Heart left ventricle (tissue), 16 donors: Measurements from ENCODE around the gene SNAP47. TPM values are rescaled to one million over a fixed set of nuclear protein-coding genes. Genes with fewer than 3 reads are reported as not detected.

Source experiments
- ATAC-seq, 4 donors: fragments of 200-7000 bp; cut with Tn5 transposase; one replicate each; pipeline ENCODE4 v1.9.1; 2020 to 2022; ENCODE audit warnings: moderate library complexity in 4 of 4, mild to moderate bottlenecking in 3 of 4, moderate number of reproducible peaks in 1 of 4
- DNase-seq, 5 donors: peaks; one replicate each; pipeline ENCODE4 v3.0.0-alpha.2; 2020
- H3K27ac ChIP-seq, 12 donors: fragments of 200-600 bp; sonication (generic) in 4 of 12; one replicate each; pipeline versions ENCODE4 v1.5.0 to v1.8.0; 2016 to 2022; ENCODE audit warnings: mild to moderate bottlenecking in 2 of 12
- H3K27me3 ChIP-seq, 9 donors: fragments of 200-600 bp; sonication (generic) in 2 of 9; one replicate each; pipeline versions ENCODE4 v1.5.1 to v1.8.0; 2016 to 2022; ENCODE audit warnings: mild to moderate bottlenecking in 3 of 9
- H3K36me3 ChIP-seq, 9 donors: fragments of 200-600 bp; sonication (generic) in 2 of 9; one replicate each; pipeline versions ENCODE4 v1.5.0 to v1.8.0; 2018 to 2022; ENCODE audit warnings: mild to moderate bottlenecking in 2 of 9
- H3K4me1 ChIP-seq, 12 donors: fragments of 200-600 bp; sonication (generic) in 4 of 12; one replicate each; pipeline versions ENCODE4 v1.5.0 to v1.8.0; 2016 to 2022; ENCODE audit warnings: mild to moderate bottlenecking in 3 of 12
- H3K4me3 ChIP-seq, 12 donors: fragments of 200-600 bp; sonication (generic) in 4 of 12; one replicate each; pipeline versions ENCODE4 v1.5.0 to v1.8.0; 2017 to 2022; ENCODE audit warnings: mild to moderate bottlenecking in 9 of 12, moderate library complexity in 4 of 12
- H3K9me3 ChIP-seq, 12 donors: fragments of 200-600 bp; sonication (generic) in 4 of 12; one replicate each; pipeline versions ENCODE4 v1.5.0 to v1.8.0; 2016 to 2022; ENCODE audit warnings: mild to moderate bottlenecking in 1 of 12
- POLR2A ChIP-seq, 2 donors: fragments of 450-650 bp; IDR thresholded peaks; one replicate each; pipeline ENCODE4 v1.6.1; 2017; ENCODE audit warnings: antibody characterized with exemption in 2 of 2, mild to moderate bottlenecking in 2 of 2, moderate library complexity in 2 of 2
- WGBS, 4 donors: extraction: QIAGEN DNeasy Blood & Tissue Kit in 2 of 4; methylation state at CpG; one replicate each; pipeline versions ENCODE4 v1.1.5 to v1.1.7; 2013 to 2018; 5-methylcytosine and 5-hydroxymethylcytosine counted together
- intact Hi-C, 10 donors: fragments of 100-400 bp; cut with DNase I; formaldehyde crosslinking; loops; one replicate each; pipeline versions ENCODE4 v1.11.1 to v1.14.2; 2022
- polyA plus RNA-seq, 2 donors: library from polyadenylated mRNA; stranded (reverse); fragments of 200-250 nt; gene quantifications; one replicate each; pipeline ENCODE4 v1.2.3, GENCODE V29; 2013
- total RNA-seq, 9 donors: library from RNA; depleted of rRNA in 2 of 9; stranded (reverse); fragments of >200 nt in 2 of 9; fragmentation: NEBNext Ultra II Directional in 3 of 9; extraction: Animal tissue kit (Norgen Biotek cat#: 25700) in 3 of 9; gene quantifications; one replicate each; pipeline versions ENCODE4 v1.1.0 to v1.2.4, GENCODE V29; 2016 to 2023
- TF ChIP-seq, protein P1 (sequence below), 12 donors: fragments of 200-600 bp; sonication (generic) in 4 of 12; IDR thresholded peaks; one replicate each; pipeline versions ENCODE4 v1.5.0 to v1.8.0; 2018 to 2022; ENCODE audit warnings: antibody characterized with exemption in 12 of 12, mild to moderate bottlenecking in 5 of 12
- donor health status: ischemic (EF 13 %, LVEDD 7.1; RV severe dilation, severe dysfunction).
- donor health status: healthy with polysubstance abuse.
- donor health status: DM: no; HTN: yes; CAD: no.
- donor health status: DM: no; HTN: no; CAD: no.
- donor health status: ischemic (EF 25% LVEDD 6.9; RV normal size, moderate dysfunction).
- donor health status: ischemic (EF 25% LVEDD 5.7; RV mildly dilated, moderate dysfunction).
- donor health status: healthy.
- donor health status: DM: yes; HTN: yes; CAD: no.
- donor health status: ischemic (EF 35%, LVEDD 5.7; RV mildly dilated, moderate dysfunction).
- donor health status: nonischemic (EF 11% LVEDD 7.7; RV severe dilation, severe dysfunction).
- donor health status: DM: yes; HTN: yes; CAD: no.
- donor health status: PGD.
- donor health status: ischemic (EF 29% LVEDD 5.4; RV normal size, mild dysfunction).
- donor health status: nonischemic (EF 23%, LVEDD 6.1; RV moderate dilation, normal function).

The SNAP47 gene
- total and polyA plus RNA-seq, 11 donors: 22.1 to 106 (median 36.7) TPM

DNA sequence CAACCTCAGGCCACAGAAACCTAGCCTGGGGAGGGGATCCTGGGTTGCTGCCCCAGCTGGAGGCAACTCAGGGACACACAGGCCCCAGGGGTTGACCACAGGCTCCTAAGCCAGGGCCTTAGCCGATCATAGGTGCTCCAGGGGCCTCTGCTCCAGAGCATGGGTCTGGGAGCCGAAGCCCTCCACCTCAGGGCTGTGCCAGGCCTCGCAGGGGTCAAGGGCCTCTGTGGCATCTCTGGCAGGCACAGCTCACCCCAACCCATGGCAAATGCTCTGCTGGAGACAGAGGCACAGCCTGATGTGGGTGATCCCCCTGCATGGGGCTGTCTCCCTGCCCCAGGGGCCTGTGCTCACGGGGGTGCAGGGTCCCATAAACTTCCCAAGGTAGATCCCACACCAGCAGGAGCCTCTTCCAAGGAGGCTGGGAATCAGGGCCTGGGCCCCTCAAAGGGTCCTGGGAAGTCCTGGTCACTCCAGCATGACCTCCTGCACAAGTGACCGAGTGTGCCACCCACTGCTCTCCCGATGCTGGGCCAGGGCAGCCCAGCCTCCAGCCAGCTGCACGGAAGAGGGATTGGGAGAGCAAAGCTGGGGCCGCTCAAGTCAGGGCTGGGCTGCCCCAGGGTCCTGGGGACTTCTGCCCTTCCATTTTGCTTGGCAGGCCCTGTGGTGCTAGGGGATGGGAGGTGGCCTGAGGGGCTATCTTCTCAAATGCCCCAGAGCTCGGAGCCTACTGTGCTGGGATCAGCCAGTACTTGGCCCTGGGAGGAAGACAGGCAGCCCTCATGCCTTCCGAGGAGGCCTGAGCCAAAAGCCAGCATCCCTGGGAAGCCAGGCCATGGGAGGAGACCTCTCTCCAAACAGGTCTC, 58.1 kb downstream of the SNAP47 start:
- 76 to 100% (median 88%) methylated on average over 2 to 10 of the region's 10 CpGs for whole genome bisulfite sequencing, 4 donors

DNA sequence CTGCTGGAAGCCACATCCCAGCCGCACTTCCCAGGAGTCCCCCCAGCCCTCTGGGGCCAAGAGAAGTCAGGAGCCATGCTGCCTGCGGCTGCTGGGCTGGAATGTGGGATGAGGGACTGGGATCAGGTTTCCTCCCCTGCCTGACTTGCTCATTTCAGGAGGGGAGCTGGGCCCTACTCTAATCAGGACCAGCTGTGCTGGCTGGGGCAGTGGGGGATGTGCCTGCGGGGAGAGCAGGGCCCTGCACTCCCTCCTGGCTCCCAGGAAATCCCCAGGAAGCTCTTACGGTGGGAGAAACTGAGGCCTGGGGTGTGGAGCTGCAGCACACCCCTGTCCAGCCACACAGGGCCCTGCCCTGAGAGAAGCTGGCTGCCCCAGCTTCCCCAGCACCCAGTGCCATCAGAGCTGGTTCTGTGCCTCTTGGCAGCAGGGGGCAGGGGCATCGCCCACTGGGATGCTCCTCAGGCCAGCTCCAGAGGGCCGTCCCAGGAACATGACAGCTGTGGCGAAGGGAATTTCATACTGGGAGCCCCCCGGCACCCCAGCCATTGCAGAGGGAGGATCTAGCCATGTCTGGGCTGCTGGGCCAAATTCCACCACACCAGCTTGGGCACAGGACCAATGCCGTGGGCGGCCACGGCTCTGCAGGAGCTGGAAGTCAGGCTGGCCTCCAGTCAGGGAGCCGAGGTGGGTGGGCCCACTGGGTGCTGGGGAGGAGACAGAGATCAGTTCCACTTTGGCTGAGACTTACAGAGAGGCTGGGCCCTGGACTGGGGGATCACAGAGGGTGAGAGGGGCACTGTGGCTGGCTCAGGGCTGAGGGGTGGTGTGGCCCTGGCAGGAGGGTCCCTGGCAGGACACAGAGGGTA, 58.9 kb downstream of the SNAP47 start:
- peak overlapping the region in 4 of 12 donors; percentile 6 to 50 (median 23) for H3K27ac ChIP-seq
- 49 to 66% (median 61%) methylated on average over 7 to 12 of the region's 12 CpGs for whole genome bisulfite sequencing, 4 donors

More for the DNA sequence above, 58.1 kb downstream of the SNAP47 start:
- intact Hi-C loops: no loop called here
- ATAC-seq (no peak), DNase-seq (peak in 1 of 5 donors; percentile 25)
- Histone ChIP-seq H3K4me3 (no peak overlapping the region), H3K4me1 (peaks cover 0 to 20% (median 10%) of the 10 kb centered on the region in 12 donors), H3K9me3 (no peaks in the 10 kb centered on the region), H3K27me3 (peaks cover 0 to 9% (median 0%) of the 10 kb centered on the region in 9 donors), H3K36me3 (no peaks in the 10 kb centered on the region), H3K27ac (peak overlapping the region in 2 of 12 donors; percentile 6 to 50)
- TF ChIP-seq POLR2A (IDR thresholded peaks at IDR 0.05): no peak
- TF ChIP-seq, protein P1, sequence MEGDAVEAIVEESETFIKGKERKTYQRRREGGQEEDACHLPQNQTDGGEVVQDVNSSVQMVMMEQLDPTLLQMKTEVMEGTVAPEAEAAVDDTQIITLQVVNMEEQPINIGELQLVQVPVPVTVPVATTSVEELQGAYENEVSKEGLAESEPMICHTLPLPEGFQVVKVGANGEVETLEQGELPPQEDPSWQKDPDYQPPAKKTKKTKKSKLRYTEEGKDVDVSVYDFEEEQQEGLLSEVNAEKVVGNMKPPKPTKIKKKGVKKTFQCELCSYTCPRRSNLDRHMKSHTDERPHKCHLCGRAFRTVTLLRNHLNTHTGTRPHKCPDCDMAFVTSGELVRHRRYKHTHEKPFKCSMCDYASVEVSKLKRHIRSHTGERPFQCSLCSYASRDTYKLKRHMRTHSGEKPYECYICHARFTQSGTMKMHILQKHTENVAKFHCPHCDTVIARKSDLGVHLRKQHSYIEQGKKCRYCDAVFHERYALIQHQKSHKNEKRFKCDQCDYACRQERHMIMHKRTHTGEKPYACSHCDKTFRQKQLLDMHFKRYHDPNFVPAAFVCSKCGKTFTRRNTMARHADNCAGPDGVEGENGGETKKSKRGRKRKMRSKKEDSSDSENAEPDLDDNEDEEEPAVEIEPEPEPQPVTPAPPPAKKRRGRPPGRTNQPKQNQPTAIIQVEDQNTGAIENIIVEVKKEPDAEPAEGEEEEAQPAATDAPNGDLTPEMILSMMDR (IDR thresholded peaks at IDR 0.05): no peak

DNA sequence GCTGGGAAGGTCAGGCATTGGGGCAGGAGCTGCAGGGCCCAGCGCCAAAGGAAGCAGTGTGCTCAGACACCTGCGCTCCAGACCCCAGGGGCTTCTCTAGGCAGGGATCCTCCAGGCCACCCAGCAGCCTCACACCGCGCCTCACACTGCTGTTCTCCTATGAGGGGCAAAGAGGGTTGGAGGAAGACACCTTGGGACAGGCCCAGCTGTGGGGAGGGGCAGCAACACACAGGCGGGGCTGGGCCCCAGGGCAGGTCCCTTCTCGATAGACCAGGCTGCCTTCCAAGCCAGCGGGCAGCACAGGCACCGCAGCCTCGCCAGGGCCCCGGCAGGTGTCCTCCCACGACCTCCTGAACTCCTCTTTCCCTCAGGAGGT, 59.6 kb downstream of the SNAP47 start:
- WGBS, 4 donors: 42 to 75% (median 63%) methylated on average over 9 to 11 of the region's 11 CpGs
- no peaks in the 10 kb centered on the region for H3K9me3 ChIP-seq
- no peaks in the 10 kb centered on the region for H3K36me3 ChIP-seq
- peaks cover 0 to 4% (median 0%) of the 10 kb centered on the region in 9 donors for H3K27me3 ChIP-seq
- ATAC-seq (no peak), DNase-seq (no peak)
- no peak for TF ChIP-seq POLR2A (IDR thresholded peaks at IDR 0.05)
- TF ChIP-seq, protein P1 (IDR thresholded peaks at IDR 0.05): no peak
- peaks cover 0 to 14% (median 7%) of the 10 kb centered on the region in 12 donors for H3K4me1 ChIP-seq
- H3K27ac ChIP-seq: peak overlapping the region in 1 of 12 donors; percentile 15
- intact Hi-C loops: no loop called here
- no peak overlapping the region for H3K4me3 ChIP-seq

More for the DNA sequence above, 58.9 kb downstream of the SNAP47 start:
- no peaks in the 10 kb centered on the region for H3K9me3 ChIP-seq
- H3K27me3 ChIP-seq: peaks cover 0 to 4% (median 0%) of the 10 kb centered on the region in 9 donors
- peak; percentile 19 to 77 (median 54) for ATAC-seq
- intact Hi-C loops: no loop called here
- peak in 4 of 5 donors; percentile 61 to 81 (median 70) for DNase-seq
- H3K36me3 ChIP-seq: no peaks in the 10 kb centered on the region
- no peak overlapping the region for H3K4me3 ChIP-seq
- H3K4me1 ChIP-seq: peaks cover 0 to 14% (median 7%) of the 10 kb centered on the region in 12 donors
- no peak for TF ChIP-seq POLR2A (IDR thresholded peaks at IDR 0.05)
- TF ChIP-seq, protein P1 (IDR thresholded peaks at IDR 0.05): no peak
